ENCODE data around the gene JPT2.

GRCh38 chr16:1708768-1709180 lies 30.7 kb downstream of the JPT2 start:
- TF ChIP-seq CTCF (IDR thresholded peaks at IDR 0.05) (no peak), POLR2A (IDR thresholded peaks at IDR 0.05) (peak; percentile 35 to 84)

Measured in adrenal gland (tissue), 5 donors.